ENCODE results near the gene PBX3. TPM values are rescaled to one million over a fixed set of nuclear protein-coding genes. Genes with fewer than 3 reads are reported as not detected.
A peak's percentile ranks its signal among the peaks of the same experiment; 100 is the strongest.

Gene PBX3
- total and polyA plus RNA-seq, 8 donors, result 8.9 to 36.8 (median 21.5) TPM

- ATAC-seq (no peak), FAIRE-seq (no peak), DNase-seq (peak in 1 of 6 donors; percentile 29)
- intact Hi-C loops (cut with DNase I), result no loop called here
- Histone ChIP-seq H3K4me1 (no peaks in the 10 kb centered on the region), H3K4me3 (no peak overlapping the region), H3K27ac (no peak overlapping the region), H3K36me3 (no peaks in the 10 kb centered on the region), H3K27me3 (no peaks in the 10 kb centered on the region), H3K9me3 (no peaks in the 10 kb centered on the region)
- 72 to 79% methylated on average over 10 of the region's 10 CpGs for WGBS, 2 donors
- no peak for TF ChIP-seq CTCF (IDR thresholded peaks at IDR 0.05)
Measured at GRCh38 chr9:125995706-125996105, 248.5 kb downstream of the PBX3 start.

GRCh38 chr9:125996791-125997190 lies 249.6 kb downstream of the PBX3 start:
- Histone ChIP-seq H3K4me1 (no peaks in the 10 kb centered on the region), H3K36me3 (no peaks in the 10 kb centered on the region), H3K9me3 (no peaks in the 10 kb centered on the region), H3K4me3 (no peak overlapping the region), H3K27me3 (no peaks in the 10 kb centered on the region), H3K27ac (no peak overlapping the region)
- FAIRE-seq (no peak), ATAC-seq (no peak), DNase-seq (no peak)
- no peak for TF ChIP-seq CTCF (IDR thresholded peaks at IDR 0.05)
- WGBS, 2 donors, result 77 to 89% methylated on average over 10 of the region's 10 CpGs
- intact Hi-C loops (cut with DNase I), result no loop called here

GRCh38 chr9:125997196-125997823 lies 250.1 kb downstream of the PBX3 start:
- Histone ChIP-seq H3K9me3 (no peaks in the 10 kb centered on the region), H3K27ac (no peak overlapping the region), H3K36me3 (no peaks in the 10 kb centered on the region), H3K4me1 (no peaks in the 10 kb centered on the region), H3K27me3 (no peaks in the 10 kb centered on the region), H3K4me3 (no peak overlapping the region)
- ATAC-seq, result no peak
- DNase-seq, result peak in 1 of 6 donors; percentile 54
- TF ChIP-seq CTCF (IDR thresholded peaks at IDR 0.05), result no peak
- FAIRE-seq, result no peak
- intact Hi-C loops (cut with DNase I), result no loop called here
- whole genome bisulfite sequencing, 2 donors, result 73 to 76% methylated on average over 17 of the region's 17 CpGs

- DNase-seq (peak in 1 of 6 donors; percentile 39), FAIRE-seq (no peak), ATAC-seq (no peak)
- H3K4me3 ChIP-seq, result no peak overlapping the region
- intact Hi-C loops (cut with DNase I), result no loop called here
- no peaks in the 10 kb centered on the region for H3K9me3 ChIP-seq
- no peak for TF ChIP-seq CTCF (IDR thresholded peaks at IDR 0.05)
- H3K4me1 ChIP-seq, result no peaks in the 10 kb centered on the region
- no peaks in the 10 kb centered on the region for H3K27me3 ChIP-seq
- WGBS, 2 donors, result 79 to 88% methylated on average over 16 to 17 of the region's 17 CpGs
- no peaks in the 10 kb centered on the region for H3K36me3 ChIP-seq
- H3K27ac ChIP-seq, result no peak overlapping the region
Measured at GRCh38 chr9:125998837-125999503, 251.8 kb downstream of the PBX3 start.

GRCh38 chr9:125999504-125999881 lies 252.3 kb downstream of the PBX3 start:
- H3K36me3 ChIP-seq, result no peaks in the 10 kb centered on the region
- H3K4me3 ChIP-seq, result no peak overlapping the region
- FAIRE-seq (no peak), DNase-seq (peak in 1 of 6 donors; percentile 3), ATAC-seq (no peak)
- no peak for TF ChIP-seq CTCF (IDR thresholded peaks at IDR 0.05)
- no peaks in the 10 kb centered on the region for H3K27me3 ChIP-seq
- intact Hi-C loops (cut with DNase I), result no loop called here
- no peaks in the 10 kb centered on the region for H3K9me3 ChIP-seq
- no peaks in the 10 kb centered on the region for H3K4me1 ChIP-seq
- WGBS, 2 donors, result 69 to 89% methylated on average over 2 of the region's 2 CpGs
- H3K27ac ChIP-seq, result no peak overlapping the region

Measured in pancreas (tissue), 10 donors.